ENCODE data around the gene JAKMIP2. TPM values are rescaled to one million over a fixed set of nuclear protein-coding genes. Genes with fewer than 3 reads are reported as not detected.
"Not testable (repeated sequence)": the region's sequence is repeated elsewhere in the genome, so short reads cannot be mapped to it uniquely, and the experiment has no call there.

The JAKMIP2 gene
- total RNA-seq, 1 donor from 2014 or later, result not detected

DNA sequence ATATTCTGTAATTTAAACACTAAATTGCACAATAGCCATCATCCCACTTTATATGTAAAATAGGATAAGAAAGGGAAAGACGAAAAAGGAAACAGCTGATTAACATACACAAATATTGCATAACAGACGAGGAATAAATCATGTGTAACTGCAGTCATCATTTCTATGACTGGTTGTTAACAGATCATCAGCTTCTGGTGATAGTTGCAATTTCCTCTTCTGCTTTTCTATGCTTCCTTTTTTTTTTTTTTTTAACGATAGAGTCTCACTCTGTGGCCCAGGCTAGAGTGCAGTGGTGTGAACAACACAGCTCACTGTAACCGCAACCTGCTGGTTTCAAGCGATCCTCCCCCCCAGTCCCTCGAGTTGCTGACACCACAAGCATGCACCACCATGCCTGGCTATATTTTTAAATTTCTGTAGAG, 22.5 kb upstream of the JAKMIP2 start:
- Histone ChIP-seq H3K27me3 (ENCODE audit: control insufficient read depth, insufficient read depth, low read length) (peaks cover 3% of the 10 kb centered on the region), H3K4me3 (ENCODE audit: low read depth, low read length) (no peak overlapping the region), H3K36me3 (ENCODE audit: control insufficient read depth, insufficient read depth, low read length) (no peaks in the 10 kb centered on the region)
- FAIRE-seq, result peak; percentile 60
- DNase-seq (ENCODE audit: low read depth), result peak; percentile 81
- TF ChIP-seq, protein P1, sequence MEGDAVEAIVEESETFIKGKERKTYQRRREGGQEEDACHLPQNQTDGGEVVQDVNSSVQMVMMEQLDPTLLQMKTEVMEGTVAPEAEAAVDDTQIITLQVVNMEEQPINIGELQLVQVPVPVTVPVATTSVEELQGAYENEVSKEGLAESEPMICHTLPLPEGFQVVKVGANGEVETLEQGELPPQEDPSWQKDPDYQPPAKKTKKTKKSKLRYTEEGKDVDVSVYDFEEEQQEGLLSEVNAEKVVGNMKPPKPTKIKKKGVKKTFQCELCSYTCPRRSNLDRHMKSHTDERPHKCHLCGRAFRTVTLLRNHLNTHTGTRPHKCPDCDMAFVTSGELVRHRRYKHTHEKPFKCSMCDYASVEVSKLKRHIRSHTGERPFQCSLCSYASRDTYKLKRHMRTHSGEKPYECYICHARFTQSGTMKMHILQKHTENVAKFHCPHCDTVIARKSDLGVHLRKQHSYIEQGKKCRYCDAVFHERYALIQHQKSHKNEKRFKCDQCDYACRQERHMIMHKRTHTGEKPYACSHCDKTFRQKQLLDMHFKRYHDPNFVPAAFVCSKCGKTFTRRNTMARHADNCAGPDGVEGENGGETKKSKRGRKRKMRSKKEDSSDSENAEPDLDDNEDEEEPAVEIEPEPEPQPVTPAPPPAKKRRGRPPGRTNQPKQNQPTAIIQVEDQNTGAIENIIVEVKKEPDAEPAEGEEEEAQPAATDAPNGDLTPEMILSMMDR (IDR thresholded peaks at IDR 0.05; ENCODE audit: insufficient read depth, low read length, severe bottlenecking), result no peak

GRCh38 chr5:147804334-147804733, 21.8 kb upstream of the JAKMIP2 start:
- TF ChIP-seq, protein P1 (IDR thresholded peaks at IDR 0.05; ENCODE audit: insufficient read depth, low read length, severe bottlenecking), result no peak
- Histone ChIP-seq H3K4me3 (ENCODE audit: low read depth, low read length) (no peak overlapping the region), H3K27me3 (ENCODE audit: control insufficient read depth, insufficient read depth, low read length) (peaks cover 3% of the 10 kb centered on the region), H3K36me3 (ENCODE audit: control insufficient read depth, insufficient read depth, low read length) (no peaks in the 10 kb centered on the region)
- no peak for DNase-seq (ENCODE audit: low read depth)
- no peak for FAIRE-seq

GRCh38 chr5:147803926-147804325, 21.4 kb upstream of the JAKMIP2 start:
- no peak for FAIRE-seq
- TF ChIP-seq, protein P1 (IDR thresholded peaks at IDR 0.05; ENCODE audit: insufficient read depth, low read length, severe bottlenecking), result no peak

DNA sequence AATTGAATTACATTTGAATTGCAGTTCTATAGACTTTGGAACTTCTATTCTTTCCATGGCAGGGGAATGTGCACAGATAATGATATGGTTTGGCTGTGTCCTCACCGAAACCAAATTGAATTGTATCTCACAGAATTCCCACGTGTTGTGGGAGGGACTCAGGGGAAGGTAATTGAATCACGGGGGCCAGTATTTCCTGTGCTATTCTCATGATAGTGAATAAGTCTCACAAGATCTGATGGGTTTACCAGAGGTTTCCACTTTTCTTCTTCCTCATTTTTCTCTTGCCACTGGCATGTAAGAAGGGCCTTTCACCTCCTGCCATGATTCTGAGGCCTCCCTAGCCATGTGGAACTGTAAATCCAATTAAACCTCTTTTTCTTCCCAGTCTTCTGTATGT, 20.6 kb upstream of the JAKMIP2 start:
- DNase-seq (ENCODE audit: low read depth); H3K36me3 ChIP-seq (ENCODE audit: control insufficient read depth, insufficient read depth, low read length); FAIRE-seq; H3K27me3 ChIP-seq (ENCODE audit: control insufficient read depth, insufficient read depth, low read length); H3K4me3 ChIP-seq (ENCODE audit: low read depth, low read length): not testable (repeated sequence)

More at GRCh38 chr5:147803926-147804325, 21.4 kb upstream of the JAKMIP2 start:
- Histone ChIP-seq H3K4me3 (ENCODE audit: low read depth, low read length) (no peak overlapping the region), H3K27me3 (ENCODE audit: control insufficient read depth, insufficient read depth, low read length) (peaks cover 3% of the 10 kb centered on the region), H3K36me3 (ENCODE audit: control insufficient read depth, insufficient read depth, low read length) (no peaks in the 10 kb centered on the region)
- peak; percentile 30 for DNase-seq (ENCODE audit: low read depth)

- Histone ChIP-seq H3K27me3 (ENCODE audit: control insufficient read depth, insufficient read depth, low read length) (peaks cover 3% of the 10 kb centered on the region), H3K4me3 (ENCODE audit: low read depth, low read length) (no peak overlapping the region), H3K36me3 (ENCODE audit: control insufficient read depth, insufficient read depth, low read length) (no peaks in the 10 kb centered on the region)
- DNase-seq (ENCODE audit: low read depth) (no peak), FAIRE-seq (no peak)
- TF ChIP-seq, protein P1 (IDR thresholded peaks at IDR 0.05; ENCODE audit: insufficient read depth, low read length, severe bottlenecking), result no peak
Observed at GRCh38 chr5:147801461-147801860, 18.9 kb upstream of the JAKMIP2 start.

DNA sequence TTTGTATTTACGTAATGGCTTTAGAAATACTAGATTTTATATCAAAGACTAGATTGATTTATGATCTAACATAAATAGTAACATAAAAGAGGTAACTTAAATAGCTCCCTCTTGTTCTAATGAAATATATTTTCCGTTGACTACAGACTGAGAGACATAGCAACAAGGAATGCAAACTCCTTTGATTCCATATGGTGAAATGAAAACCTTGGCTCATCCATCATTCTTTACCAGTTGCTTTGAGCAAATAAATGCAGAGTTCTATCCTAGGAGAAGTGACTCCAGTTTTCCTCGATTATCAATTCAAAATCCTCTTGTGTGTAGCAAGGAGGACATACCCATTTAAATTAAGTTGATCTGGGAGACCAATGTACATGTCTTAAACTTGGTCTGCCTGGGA, 18.0 kb upstream of the JAKMIP2 start:
- FAIRE-seq, result no peak
- H3K27me3 ChIP-seq (ENCODE audit: control insufficient read depth, insufficient read depth, low read length), result peaks cover 3% of the 10 kb centered on the region
- H3K4me3 ChIP-seq (ENCODE audit: low read depth, low read length), result no peak overlapping the region
- TF ChIP-seq, protein P1 (IDR thresholded peaks at IDR 0.05; ENCODE audit: insufficient read depth, low read length, severe bottlenecking), result no peak
- H3K36me3 ChIP-seq (ENCODE audit: control insufficient read depth, insufficient read depth, low read length), result no peaks in the 10 kb centered on the region
- no peak for DNase-seq (ENCODE audit: low read depth)

Data from bronchial epithelial cell (primary cell).